OCI-LY3 (cell line): ENCODE data around the gene ELF2.
A peak's percentile ranks its signal among the peaks of the same experiment; 100 is the strongest.

Source experiments
- H2AFZ ChIP-seq: fragments of 200-600, 300-600 bp; shearing (Covaris generic); 2 replicates; pipeline ENCODE4 v1.6.0; 2014; ENCODE audit warnings: antibody characterized with exemption, low read depth, low read length
- H3K27ac ChIP-seq: fragments of 200-600, 300-600 bp; sonication (generic); 2 replicates; pipeline ENCODE4 v1.5.1; 2014; ENCODE audit warnings: mild to moderate bottlenecking, low read length, moderate library complexity, mixed read lengths
- H3K27me3 ChIP-seq: fragments of 200-600, 300-600 bp; sonication (generic); 2 replicates; pipeline ENCODE4 v1.6.1; 2014; ENCODE audit warnings: low read depth, low read length, mixed read lengths
- H3K36me3 ChIP-seq: fragments of 200-600, 300-600 bp; sonication (generic); replicated peaks from 2 replicates; pipeline ENCODE3; 2014; ENCODE audit warnings: low read depth, low read length, mixed read lengths
- H3K4me1 ChIP-seq: fragments of 300-600, 200-600 bp; sonication (generic); 2 replicates; pipeline ENCODE4 v1.6.1; 2014; ENCODE audit warnings: low read length, mixed read lengths
- H3K4me2 ChIP-seq: fragments of 200-600, 300-600 bp; sonication (generic); 2 replicates; pipeline ENCODE4 v1.6.1; 2014; ENCODE audit warnings: low read length, mixed read lengths
- H3K4me3 ChIP-seq: fragments of 300-600, 200-600 bp; sonication (generic); 2 replicates; pipeline ENCODE4 v1.5.1; 2014; ENCODE audit warnings: antibody characterized with exemption, mild to moderate bottlenecking, low read length, moderate library complexity
- H3K79me2 ChIP-seq: fragments of 300-600, 200-600 bp; shearing (Covaris generic); 2 replicates; pipeline ENCODE4 v1.6.1; 2014; ENCODE audit warnings: mild to moderate bottlenecking, low read length, mixed read lengths
- H3K9ac ChIP-seq: fragments of 300-600, 200-600 bp; shearing (Covaris generic); 2 replicates; pipeline ENCODE4 v1.6.0; 2014; ENCODE audit warnings: mild to moderate bottlenecking, low read length, moderate library complexity
- H3K9me3 ChIP-seq: fragments of 200-600, 300-600 bp; shearing (Covaris generic); 2 replicates; pipeline ENCODE4 v1.6.1; 2014; ENCODE audit warnings: low read length, mixed read lengths; ENCODE audit not compliant: insufficient read depth
- H4K20me1 ChIP-seq: fragments of 200-600, 300-600 bp; sonication (generic); 2 replicates; pipeline ENCODE4 v1.6.1; 2016; ENCODE audit warnings: low read length, mixed read lengths; ENCODE audit not compliant: insufficient read depth
- CTCF ChIP-seq: fragments of 200-600, 300-600 bp; sonication (generic); IDR thresholded peaks from 2 replicates; pipeline ENCODE4 v1.5.1; 2014; ENCODE audit warnings: antibody characterized with exemption, low read length, low read depth
- EZH2phosphoT487 ChIP-seq: fragments of 200-600 bp; shearing (Covaris generic); IDR thresholded peaks from 2 replicates; pipeline ENCODE4 v1.6.1; 2018; ENCODE audit warnings: antibody characterized with exemption, mixed run types, low read depth

Gene ELF2

GRCh38 chr4:139018971-139019758 is 157.9 kb downstream of the ELF2 start:
- Histone ChIP-seq H3K27ac (no peak overlapping the region), H3K4me1 (peaks cover 20% of the 10 kb centered on the region)

GRCh38 chr4:139018501-139018900 is 158.5 kb downstream of the ELF2 start:
- Histone ChIP-seq H2AFZ (no peak overlapping the region), H3K79me2 (peaks cover 79% of the 10 kb centered on the region), H3K27ac (no peak overlapping the region), H3K4me1 (peaks cover 25% of the 10 kb centered on the region), H3K4me2 (peak overlapping the region; percentile 28), H3K27me3 (no peaks in the 10 kb centered on the region), H3K9ac (no peak overlapping the region), H3K36me3 (peaks cover 26% of the 10 kb centered on the region), H3K9me3 (no peaks in the 10 kb centered on the region), H3K4me3 (no peak overlapping the region), H4K20me1 (peaks cover 50% of the 10 kb centered on the region)
- TF ChIP-seq EZH2phosphoT487, result no peak
- TF ChIP-seq CTCF, result no peak

More at GRCh38 chr4:139018971-139019758, 157.9 kb downstream of the ELF2 start:
- Histone ChIP-seq H4K20me1 (peaks cover 56% of the 10 kb centered on the region), H3K9me3 (no peaks in the 10 kb centered on the region), H3K36me3 (peaks cover 28% of the 10 kb centered on the region), H3K79me2 (peaks cover 85% of the 10 kb centered on the region), H3K27me3 (no peaks in the 10 kb centered on the region), H2AFZ (no peak overlapping the region), H3K4me2 (no peak overlapping the region), H3K9ac (no peak overlapping the region), H3K4me3 (no peak overlapping the region)
- TF ChIP-seq EZH2phosphoT487 (no peak), CTCF (no peak)

- Histone ChIP-seq H3K79me2 (peaks cover 72% of the 10 kb centered on the region), H3K4me3 (peak overlapping the region; percentile 5; the same call in 1 of the 2 replicates), H3K4me2 (peak overlapping the region; percentile 28), H3K27ac (no peak overlapping the region), H3K4me1 (peaks cover 25% of the 10 kb centered on the region), H3K9ac (no peak overlapping the region), H3K36me3 (peaks cover 22% of the 10 kb centered on the region), H3K27me3 (no peaks in the 10 kb centered on the region), H4K20me1 (peaks cover 45% of the 10 kb centered on the region), H2AFZ (no peak overlapping the region), H3K9me3 (no peaks in the 10 kb centered on the region)
- no peak for TF ChIP-seq CTCF
- no peak for TF ChIP-seq EZH2phosphoT487
Measured at GRCh38 chr4:139017861-139018260, 159.2 kb downstream of the ELF2 start.

GRCh38 chr4:139015948-139016471 is 161.0 kb downstream of the ELF2 start:
- no peak for TF ChIP-seq EZH2phosphoT487
- peak; percentile 45 for TF ChIP-seq CTCF
- Histone ChIP-seq H3K4me2 (peak overlapping the region; percentile 89), H3K9ac (peak overlapping the region; percentile 83), H3K9me3 (no peaks in the 10 kb centered on the region), H3K4me3 (peak overlapping the region; percentile 80), H4K20me1 (peaks cover 30% of the 10 kb centered on the region), H3K27ac (peak overlapping the region; percentile 66), H3K27me3 (no peaks in the 10 kb centered on the region), H2AFZ (peak overlapping the region; percentile 1; the same call in 1 of the 2 replicates), H3K36me3 (peaks cover 15% of the 10 kb centered on the region), H3K79me2 (peaks cover 54% of the 10 kb centered on the region), H3K4me1 (peaks cover 25% of the 10 kb centered on the region)
